Stimulated activated memory B cell treated with anti-CD40 and anti-IgM and Interleukin-4, amounts not matched to agents 10 μg/mL and 1 μg/mL and 100 μg/mL, for 72 hours (primary cell): ENCODE data around the gene FOXP2.

Source experiments
- ATAC-seq: fragments of 150-1000 bp; cut with Tn5 transposase; 2 replicates; pipeline ENCODE4 v1.10.0; 2021
- H3K27ac Mint-ChIP-seq: one replicate; pipeline ENCODE4 v1.8.0; 2022; ENCODE audit warnings: mild to moderate bottlenecking, mixed read lengths
- H3K27me3 Mint-ChIP-seq: one replicate; pipeline ENCODE4 v1.8.0; 2022; ENCODE audit warnings: mixed read lengths
- H3K36me3 Mint-ChIP-seq: one replicate; pipeline ENCODE4 v1.8.0; 2022; ENCODE audit warnings: mixed read lengths
- H3K4me1 Mint-ChIP-seq: one replicate; pipeline ENCODE4 v1.8.0; 2022; ENCODE audit warnings: mixed read lengths
- H3K4me3 Mint-ChIP-seq: one replicate; pipeline ENCODE4 v1.8.0; 2022; ENCODE audit warnings: mild to moderate bottlenecking, moderate library complexity, mixed read lengths
- H3K9me3 Mint-ChIP-seq: one replicate; pipeline ENCODE4 v1.8.0; 2022; ENCODE audit warnings: mixed read lengths

The FOXP2 gene

DNA sequence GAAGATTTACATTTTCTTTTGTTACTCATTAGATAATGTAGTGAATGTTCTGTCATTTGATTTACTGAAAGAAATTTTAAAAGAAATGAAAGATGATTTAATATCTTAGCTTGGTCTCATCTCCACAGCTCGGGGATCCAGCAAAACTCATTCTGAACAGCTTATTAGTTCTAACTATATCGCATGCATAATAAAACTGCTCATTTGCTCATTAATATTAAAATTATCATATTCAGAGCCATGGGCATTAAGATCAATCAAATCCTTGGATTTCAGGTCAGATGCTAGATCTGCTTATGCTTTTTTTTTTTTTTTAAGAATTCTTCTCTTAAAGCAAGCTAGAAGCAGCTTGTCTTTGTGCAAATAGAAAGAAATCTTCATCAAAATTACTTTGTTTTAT, 246.1 kb downstream of the FOXP2 start:
- H3K4me3 Mint-ChIP-seq = no peak overlapping the region
- no peaks in the 10 kb centered on the region for H3K4me1 Mint-ChIP-seq
- H3K36me3 Mint-ChIP-seq = no peaks in the 10 kb centered on the region
- H3K27ac Mint-ChIP-seq = no peak overlapping the region
- H3K9me3 Mint-ChIP-seq = no peaks in the 10 kb centered on the region
- ATAC-seq = no peak
- no peaks in the 10 kb centered on the region for H3K27me3 Mint-ChIP-seq

DNA sequence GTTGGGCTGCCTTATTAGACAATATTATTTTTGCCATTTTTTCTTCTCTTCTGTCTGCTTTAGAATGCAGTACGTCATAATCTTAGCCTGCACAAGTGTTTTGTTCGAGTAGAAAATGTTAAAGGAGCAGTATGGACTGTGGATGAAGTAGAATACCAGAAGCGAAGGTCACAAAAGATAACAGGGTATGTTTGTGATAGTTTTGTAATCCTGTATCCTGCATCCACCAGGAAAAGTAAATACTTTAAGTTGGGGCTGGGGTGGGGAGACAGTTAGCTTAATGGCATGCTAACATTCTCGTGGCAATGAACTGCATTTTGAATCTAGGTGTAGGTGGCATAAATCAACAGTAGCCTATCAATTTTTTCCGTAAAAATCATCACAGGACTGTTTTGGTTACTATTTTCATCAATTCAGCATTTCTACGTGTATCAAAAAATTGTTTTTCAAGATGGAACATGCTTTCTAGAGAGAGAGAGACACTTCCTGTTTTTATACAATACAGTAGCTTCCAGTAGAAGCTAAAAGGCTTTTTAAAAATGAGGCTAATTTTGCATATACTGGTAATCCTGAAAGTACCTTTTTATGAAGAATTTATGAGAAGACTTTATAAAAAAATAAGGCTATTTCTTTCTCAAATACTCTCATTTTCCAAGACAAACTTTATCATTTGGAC, 247.5 kb downstream of the FOXP2 start:
- Mint-ChIP-seq H3K4me1 (no peaks in the 10 kb centered on the region), H3K4me3 (no peak overlapping the region), H3K27me3 (no peaks in the 10 kb centered on the region), H3K36me3 (no peaks in the 10 kb centered on the region), H3K9me3 (no peaks in the 10 kb centered on the region), H3K27ac (no peak overlapping the region)
- no peak for ATAC-seq

DNA sequence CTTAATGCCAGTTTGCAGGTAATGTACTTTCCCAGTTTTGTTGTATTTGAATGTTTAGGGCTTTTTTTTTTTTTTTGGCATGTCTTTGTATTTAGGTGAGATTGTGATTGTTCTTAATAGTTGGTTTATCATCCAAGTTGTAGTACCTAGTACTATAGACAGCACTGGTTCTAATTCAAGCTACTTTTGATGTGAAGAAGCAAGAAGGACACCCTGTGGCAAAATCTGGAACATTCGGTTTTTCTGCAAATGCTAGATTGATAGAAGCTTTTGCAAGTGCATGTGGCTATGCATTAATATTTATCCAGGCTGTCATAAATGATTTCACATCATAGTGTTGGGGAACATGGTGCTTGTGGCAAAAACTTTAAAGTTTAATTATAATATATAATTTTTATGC, 248.9 kb downstream of the FOXP2 start:
- H3K27me3 Mint-ChIP-seq = no peaks in the 10 kb centered on the region
- H3K9me3 Mint-ChIP-seq = no peaks in the 10 kb centered on the region
- H3K36me3 Mint-ChIP-seq = no peaks in the 10 kb centered on the region
- no peak overlapping the region for H3K4me3 Mint-ChIP-seq
- no peaks in the 10 kb centered on the region for H3K4me1 Mint-ChIP-seq
- no peak for ATAC-seq
- no peak overlapping the region for H3K27ac Mint-ChIP-seq

DNA sequence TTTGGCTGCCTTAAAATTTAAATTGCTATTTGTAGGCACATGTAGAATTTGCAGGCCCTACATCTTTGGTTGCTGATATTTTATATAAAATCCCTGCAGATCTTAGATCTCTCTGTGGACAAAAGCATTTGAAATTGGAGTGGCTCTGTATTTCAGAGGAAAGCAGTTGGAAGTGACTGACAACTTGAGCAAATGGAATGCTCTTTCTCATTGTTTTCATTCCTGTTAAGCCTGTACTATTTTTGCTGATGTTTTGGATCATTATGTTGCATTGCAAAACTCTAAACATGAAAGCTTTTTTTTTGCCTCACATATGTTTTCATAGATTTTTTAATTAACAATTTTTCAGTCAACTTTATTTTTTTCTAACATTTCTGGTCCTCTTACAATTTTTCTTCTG, 256.1 kb downstream of the FOXP2 start:
- H3K36me3 Mint-ChIP-seq = no peaks in the 10 kb centered on the region
- no peak overlapping the region for H3K4me3 Mint-ChIP-seq
- no peaks in the 10 kb centered on the region for H3K27me3 Mint-ChIP-seq
- H3K4me1 Mint-ChIP-seq = no peaks in the 10 kb centered on the region
- no peak overlapping the region for H3K27ac Mint-ChIP-seq
- H3K9me3 Mint-ChIP-seq = no peaks in the 10 kb centered on the region
- no peak for ATAC-seq

DNA sequence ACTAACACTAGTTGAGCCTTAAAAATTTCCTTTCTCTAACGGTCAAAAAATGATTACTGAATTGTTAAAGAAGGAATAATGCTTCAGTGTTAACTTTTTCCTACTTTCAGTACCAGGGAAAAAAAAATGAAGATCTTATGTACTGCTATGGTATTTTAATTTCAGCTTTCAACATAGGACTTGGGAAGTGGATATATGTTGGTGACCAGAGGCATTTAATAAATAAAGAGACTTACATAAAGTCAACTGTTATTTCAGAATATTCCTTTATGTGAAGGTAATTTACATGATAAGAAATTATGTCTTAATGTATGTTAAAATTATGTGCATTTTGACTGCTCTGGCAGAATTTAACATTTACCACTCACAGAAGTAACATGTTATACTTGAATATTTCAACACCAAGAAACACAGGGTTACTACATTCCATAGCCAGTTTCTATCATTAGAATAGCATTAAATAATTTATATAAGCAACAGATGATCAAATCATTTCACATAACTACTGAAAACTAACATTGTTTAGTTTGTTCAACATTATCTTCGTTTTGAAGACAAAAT, 257.0 kb downstream of the FOXP2 start:
- Mint-ChIP-seq H3K4me3 (no peak overlapping the region), H3K27ac (no peak overlapping the region), H3K9me3 (no peaks in the 10 kb centered on the region), H3K4me1 (no peaks in the 10 kb centered on the region), H3K36me3 (no peaks in the 10 kb centered on the region), H3K27me3 (no peaks in the 10 kb centered on the region)
- no peak for ATAC-seq

DNA sequence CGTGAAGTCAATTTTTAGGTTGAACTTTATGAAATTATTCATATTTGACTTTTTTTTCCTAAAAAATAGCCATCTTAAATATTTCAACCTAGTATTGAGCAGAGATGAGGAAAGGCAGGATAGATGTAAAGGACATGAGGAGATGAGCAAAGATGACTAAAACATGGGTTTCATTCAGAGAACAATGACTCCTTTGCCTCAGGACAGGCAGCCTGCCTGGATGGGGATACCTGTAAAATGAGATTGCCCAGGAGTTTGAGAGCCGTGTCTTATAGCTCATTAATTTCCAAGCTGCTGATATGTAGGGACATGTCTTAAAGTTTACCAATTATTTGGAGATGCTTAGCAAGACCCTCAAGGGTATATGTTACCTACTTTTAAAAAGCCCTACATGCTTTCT, 263.5 kb downstream of the FOXP2 start:
- H3K36me3 Mint-ChIP-seq = no peaks in the 10 kb centered on the region
- H3K27me3 Mint-ChIP-seq = no peaks in the 10 kb centered on the region
- ATAC-seq = no peak
- no peak overlapping the region for H3K27ac Mint-ChIP-seq
- no peaks in the 10 kb centered on the region for H3K9me3 Mint-ChIP-seq
- no peak overlapping the region for H3K4me3 Mint-ChIP-seq
- no peaks in the 10 kb centered on the region for H3K4me1 Mint-ChIP-seq

DNA sequence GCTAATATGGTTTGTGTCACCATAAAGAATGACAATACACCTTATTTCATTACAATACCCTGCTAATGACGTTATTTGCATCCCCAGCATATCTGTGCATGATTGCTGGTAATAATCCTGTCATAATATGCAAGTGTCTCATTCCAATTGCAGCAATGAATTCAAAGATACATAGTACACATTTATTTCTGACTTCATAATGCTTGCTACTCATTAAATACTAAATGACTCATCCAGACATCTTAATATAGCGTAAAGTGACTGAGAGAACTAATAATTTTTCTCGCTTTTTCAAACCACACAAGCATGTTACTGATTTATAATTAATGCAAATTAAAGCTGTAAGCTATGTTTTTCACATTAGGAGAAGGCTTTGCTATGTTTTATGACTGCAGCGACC, 272.6 kb downstream of the FOXP2 start:
- ATAC-seq = no peak
- no peaks in the 10 kb centered on the region for H3K36me3 Mint-ChIP-seq
- no peaks in the 10 kb centered on the region for H3K9me3 Mint-ChIP-seq
- no peak overlapping the region for H3K27ac Mint-ChIP-seq
- H3K27me3 Mint-ChIP-seq = no peaks in the 10 kb centered on the region
- H3K4me1 Mint-ChIP-seq = no peaks in the 10 kb centered on the region
- H3K4me3 Mint-ChIP-seq = no peak overlapping the region

DNA sequence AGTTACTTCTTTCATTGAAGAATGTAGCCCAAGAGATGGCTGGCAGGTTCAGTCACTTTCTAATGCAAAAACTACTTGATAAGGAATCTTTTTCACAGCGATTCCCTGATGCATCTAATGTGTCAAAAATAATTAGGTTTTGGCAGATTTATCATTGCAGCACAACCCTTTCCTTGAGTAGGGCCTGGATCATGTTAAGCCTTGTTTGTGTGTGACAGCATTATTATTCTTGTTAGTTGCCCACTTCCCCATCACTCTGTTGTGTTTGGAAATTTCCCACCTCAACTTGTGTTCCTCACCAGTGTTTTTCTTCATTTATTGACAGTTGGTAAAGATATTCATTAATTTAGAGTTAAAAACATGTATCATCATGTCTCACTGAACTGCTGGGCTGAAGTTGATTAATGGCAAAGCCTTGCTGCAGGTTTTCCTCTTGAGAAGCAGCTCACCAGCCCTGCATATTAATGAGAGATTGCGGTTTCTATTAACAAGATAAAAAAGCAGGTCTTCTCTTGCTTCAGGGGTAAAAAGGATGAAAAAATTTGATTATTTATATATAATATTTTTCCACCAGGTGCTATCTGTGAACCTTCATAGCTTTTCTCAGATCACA, 273.9 kb downstream of the FOXP2 start:
- H3K27me3 Mint-ChIP-seq = no peaks in the 10 kb centered on the region
- H3K9me3 Mint-ChIP-seq = no peaks in the 10 kb centered on the region
- ATAC-seq = no peak
- H3K36me3 Mint-ChIP-seq = no peaks in the 10 kb centered on the region
- H3K4me3 Mint-ChIP-seq = no peak overlapping the region
- H3K27ac Mint-ChIP-seq = no peak overlapping the region
- no peaks in the 10 kb centered on the region for H3K4me1 Mint-ChIP-seq

DNA sequence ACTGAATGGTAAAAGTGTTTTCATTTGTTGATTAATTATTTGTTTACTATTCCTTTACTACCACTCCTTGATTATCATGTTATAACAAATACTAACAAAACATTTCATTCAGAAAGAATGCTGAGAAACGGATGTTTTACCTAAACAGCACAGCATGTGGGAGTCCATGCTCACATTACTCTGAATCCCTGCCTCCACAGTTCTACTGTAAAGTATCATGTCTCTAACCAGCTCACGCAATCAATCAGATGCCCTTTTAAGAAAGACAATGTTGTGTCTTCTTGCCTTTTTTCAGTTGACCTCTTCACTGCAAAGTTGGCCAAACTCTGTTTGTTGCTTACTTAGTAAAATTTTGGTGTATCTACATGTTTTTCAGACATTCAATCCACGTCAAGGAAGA, 274.8 kb downstream of the FOXP2 start:
- Mint-ChIP-seq H3K36me3 (no peaks in the 10 kb centered on the region), H3K9me3 (no peaks in the 10 kb centered on the region), H3K4me3 (no peak overlapping the region), H3K27me3 (no peaks in the 10 kb centered on the region), H3K27ac (no peak overlapping the region), H3K4me1 (no peaks in the 10 kb centered on the region)
- no peak for ATAC-seq

DNA sequence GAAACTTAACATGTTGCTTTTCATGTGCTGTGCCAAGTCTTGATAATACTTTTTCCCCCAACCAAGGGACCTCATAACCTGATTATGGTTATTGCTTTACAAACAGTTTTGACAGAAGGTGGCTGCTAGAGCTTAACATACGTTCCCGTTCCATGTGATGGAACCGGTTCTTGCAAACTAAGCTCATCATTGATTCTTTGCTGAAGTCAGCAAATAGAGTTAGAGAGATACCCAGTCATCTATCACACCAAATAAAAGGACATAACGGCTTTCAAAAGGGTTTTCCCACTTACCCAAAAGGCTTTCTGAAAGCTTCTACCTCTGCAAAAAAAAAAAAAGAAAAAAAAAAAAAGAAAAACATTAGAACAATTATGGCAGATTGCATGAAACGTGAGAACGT, 277.0 kb downstream of the FOXP2 start:
- Mint-ChIP-seq H3K36me3 (no peaks in the 10 kb centered on the region), H3K27ac (no peak overlapping the region), H3K4me3 (no peak overlapping the region), H3K4me1 (no peaks in the 10 kb centered on the region), H3K9me3 (no peaks in the 10 kb centered on the region), H3K27me3 (no peaks in the 10 kb centered on the region)
- ATAC-seq = no peak

DNA sequence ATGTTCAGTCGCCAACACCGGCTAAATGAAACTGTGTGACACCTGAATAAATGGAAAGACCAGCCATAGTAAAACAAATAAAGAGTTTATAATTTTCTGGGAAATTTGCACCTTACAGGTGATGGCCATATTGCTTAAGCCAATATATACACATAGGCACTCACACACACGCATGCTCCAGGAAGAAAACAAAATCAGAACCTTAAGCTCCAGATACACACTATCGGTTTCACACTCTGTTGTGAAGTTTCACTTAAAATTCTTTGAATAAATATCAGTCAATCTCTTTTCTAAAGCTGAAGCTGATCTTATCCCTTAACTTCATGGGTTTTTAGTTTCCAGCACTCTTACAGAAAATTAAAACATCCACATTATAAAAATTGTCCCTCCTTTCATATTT, 280.6 kb downstream of the FOXP2 start:
- no peak for ATAC-seq
- Mint-ChIP-seq H3K36me3 (no peaks in the 10 kb centered on the region), H3K27ac (no peak overlapping the region), H3K4me3 (no peak overlapping the region), H3K27me3 (no peaks in the 10 kb centered on the region), H3K9me3 (no peaks in the 10 kb centered on the region), H3K4me1 (no peaks in the 10 kb centered on the region)

DNA sequence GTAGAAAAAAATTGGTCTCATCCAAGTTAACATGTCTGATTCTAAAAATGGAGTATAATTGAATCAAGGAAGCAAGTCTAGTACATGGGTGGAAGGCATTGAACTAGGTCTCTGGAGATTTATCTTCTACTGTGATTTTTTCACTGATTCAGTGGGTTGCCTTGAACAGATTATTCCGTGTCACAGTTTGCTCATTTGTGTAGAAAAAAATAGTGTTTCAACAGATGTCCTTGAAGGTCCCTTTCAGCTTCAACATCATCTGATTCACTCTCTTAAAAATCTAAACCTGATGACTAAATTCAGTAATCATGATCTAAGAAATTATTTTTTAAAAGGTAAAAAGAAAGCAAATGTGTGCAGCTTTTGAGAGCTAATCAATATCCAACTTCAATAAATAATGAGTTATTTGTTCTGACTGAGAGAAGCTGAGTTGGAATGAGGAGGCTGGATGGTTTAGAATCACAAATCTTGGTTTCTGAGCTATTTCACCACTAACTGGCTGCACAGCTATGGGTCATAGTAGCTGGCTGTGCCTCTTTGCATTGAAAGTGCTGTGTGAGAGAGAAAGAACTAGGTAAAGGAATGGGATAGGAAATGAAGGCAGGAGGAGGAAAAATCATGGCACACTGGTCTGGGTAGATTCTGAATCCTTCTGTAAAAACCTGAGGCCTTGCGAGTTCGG, 285.8 kb downstream of the FOXP2 start:
- Mint-ChIP-seq H3K4me1 (no peaks in the 10 kb centered on the region), H3K27me3 (no peaks in the 10 kb centered on the region), H3K27ac (no peak overlapping the region), H3K36me3 (no peaks in the 10 kb centered on the region), H3K4me3 (no peak overlapping the region), H3K9me3 (no peaks in the 10 kb centered on the region)
- no peak for ATAC-seq

DNA sequence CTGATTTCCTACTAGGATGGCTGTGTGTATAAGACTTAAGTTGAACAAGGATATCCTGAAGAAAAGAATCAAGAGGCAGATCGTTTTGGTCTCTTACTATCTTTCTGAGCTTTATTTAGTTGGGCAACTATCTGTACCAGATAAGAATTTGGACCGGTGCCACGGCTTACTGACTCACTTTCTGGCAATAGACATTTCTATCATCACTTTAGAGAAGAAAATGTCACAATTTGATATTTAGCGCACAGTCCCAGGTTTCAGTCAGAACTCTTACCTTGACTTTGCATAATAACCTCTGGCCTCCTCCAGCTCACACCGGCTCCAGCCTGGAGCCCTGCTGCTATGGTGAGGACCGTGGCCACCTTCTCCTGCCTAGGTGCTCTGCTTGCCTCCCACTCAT, 289.1 kb downstream of the FOXP2 start:
- Mint-ChIP-seq H3K4me1 (no peaks in the 10 kb centered on the region), H3K27me3 (no peaks in the 10 kb centered on the region), H3K27ac (no peak overlapping the region), H3K4me3 (no peak overlapping the region), H3K36me3 (no peaks in the 10 kb centered on the region), H3K9me3 (no peaks in the 10 kb centered on the region)
- no peak for ATAC-seq

DNA sequence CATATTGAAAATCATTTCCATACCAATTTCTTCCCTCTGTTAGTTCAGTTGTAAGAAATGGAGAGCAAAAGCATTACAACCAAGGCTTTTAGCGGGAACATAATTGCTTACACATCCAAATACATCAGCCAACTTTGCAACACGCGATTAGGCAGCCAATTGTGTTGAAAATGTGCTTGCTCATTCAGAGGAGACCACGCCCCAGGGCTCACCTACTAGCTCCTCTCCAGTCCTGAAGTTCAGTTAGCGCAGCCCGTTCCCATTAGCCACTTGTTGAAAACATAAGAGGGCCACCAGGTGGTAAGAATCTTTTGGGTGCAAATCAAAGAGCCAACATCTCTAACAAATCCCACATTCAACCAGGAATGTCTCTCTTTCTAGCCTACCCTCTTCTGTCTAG, 294.0 kb downstream of the FOXP2 start:
- no peak overlapping the region for H3K4me3 Mint-ChIP-seq
- no peaks in the 10 kb centered on the region for H3K36me3 Mint-ChIP-seq
- no peak overlapping the region for H3K27ac Mint-ChIP-seq
- no peaks in the 10 kb centered on the region for H3K27me3 Mint-ChIP-seq
- ATAC-seq = no peak
- no peaks in the 10 kb centered on the region for H3K4me1 Mint-ChIP-seq
- no peaks in the 10 kb centered on the region for H3K9me3 Mint-ChIP-seq

DNA sequence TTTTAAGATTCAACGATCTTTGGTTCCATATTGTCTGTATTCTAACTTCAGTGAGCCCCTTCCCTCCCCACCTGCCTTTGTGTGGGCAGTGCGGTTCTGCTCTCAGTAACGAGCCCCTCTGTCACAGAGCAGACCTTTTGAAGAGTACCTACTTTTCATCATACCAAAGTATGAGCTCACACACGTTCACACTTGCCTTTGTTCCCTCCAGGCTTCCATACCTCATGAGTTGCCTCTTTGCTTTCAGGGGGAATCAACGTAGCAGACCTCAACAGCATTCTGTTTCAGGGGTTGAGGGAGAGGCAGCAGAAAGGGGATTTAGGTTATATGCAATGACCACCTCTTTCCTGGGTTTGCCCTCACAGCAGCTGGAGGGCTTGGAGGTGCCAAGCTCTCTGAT, 295.9 kb downstream of the FOXP2 start:
- no peaks in the 10 kb centered on the region for H3K27me3 Mint-ChIP-seq
- no peaks in the 10 kb centered on the region for H3K4me1 Mint-ChIP-seq
- H3K36me3 Mint-ChIP-seq = no peaks in the 10 kb centered on the region
- no peak overlapping the region for H3K27ac Mint-ChIP-seq
- H3K4me3 Mint-ChIP-seq = no peak overlapping the region
- H3K9me3 Mint-ChIP-seq = no peaks in the 10 kb centered on the region
- ATAC-seq = peak; percentile 32

DNA sequence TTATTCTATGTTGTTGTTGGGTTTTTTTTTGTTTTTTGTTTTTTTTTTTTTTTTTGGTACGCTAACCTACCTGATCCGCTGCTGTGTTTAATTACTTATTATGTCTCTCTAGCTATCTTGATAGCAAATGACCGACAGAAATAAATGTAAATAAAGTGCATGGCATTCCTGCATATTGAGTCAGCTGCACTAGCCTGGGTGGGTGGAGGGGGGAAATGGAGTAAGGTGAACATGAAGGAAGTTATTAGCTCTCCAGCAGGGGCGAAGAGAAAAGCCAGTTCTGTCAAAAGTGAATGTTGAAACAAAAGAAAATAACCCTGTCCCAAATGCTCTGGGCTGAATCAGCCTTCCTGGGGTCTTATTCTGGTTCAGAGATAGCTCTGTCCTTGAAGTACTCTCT, 296.6 kb downstream of the FOXP2 start:
- H3K36me3 Mint-ChIP-seq = no peaks in the 10 kb centered on the region
- no peaks in the 10 kb centered on the region for H3K4me1 Mint-ChIP-seq
- H3K27ac Mint-ChIP-seq = no peak overlapping the region
- no peak overlapping the region for H3K4me3 Mint-ChIP-seq
- ATAC-seq = no peak
- no peaks in the 10 kb centered on the region for H3K27me3 Mint-ChIP-seq
- no peaks in the 10 kb centered on the region for H3K9me3 Mint-ChIP-seq
